Measurements from ENCODE around the gene CDC42EP2.

- TF ChIP-seq, protein P1, sequence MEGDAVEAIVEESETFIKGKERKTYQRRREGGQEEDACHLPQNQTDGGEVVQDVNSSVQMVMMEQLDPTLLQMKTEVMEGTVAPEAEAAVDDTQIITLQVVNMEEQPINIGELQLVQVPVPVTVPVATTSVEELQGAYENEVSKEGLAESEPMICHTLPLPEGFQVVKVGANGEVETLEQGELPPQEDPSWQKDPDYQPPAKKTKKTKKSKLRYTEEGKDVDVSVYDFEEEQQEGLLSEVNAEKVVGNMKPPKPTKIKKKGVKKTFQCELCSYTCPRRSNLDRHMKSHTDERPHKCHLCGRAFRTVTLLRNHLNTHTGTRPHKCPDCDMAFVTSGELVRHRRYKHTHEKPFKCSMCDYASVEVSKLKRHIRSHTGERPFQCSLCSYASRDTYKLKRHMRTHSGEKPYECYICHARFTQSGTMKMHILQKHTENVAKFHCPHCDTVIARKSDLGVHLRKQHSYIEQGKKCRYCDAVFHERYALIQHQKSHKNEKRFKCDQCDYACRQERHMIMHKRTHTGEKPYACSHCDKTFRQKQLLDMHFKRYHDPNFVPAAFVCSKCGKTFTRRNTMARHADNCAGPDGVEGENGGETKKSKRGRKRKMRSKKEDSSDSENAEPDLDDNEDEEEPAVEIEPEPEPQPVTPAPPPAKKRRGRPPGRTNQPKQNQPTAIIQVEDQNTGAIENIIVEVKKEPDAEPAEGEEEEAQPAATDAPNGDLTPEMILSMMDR (IDR thresholded peaks at IDR 0.05; ENCODE audit: insufficient read depth, low read length), result no peak
- TF ChIP-seq POLR2AphosphoS5 (IDR thresholded peaks at IDR 0.05; ENCODE audit: low read depth) (no peak), GABPA (IDR thresholded peaks at IDR 0.05; ENCODE audit: low read depth) (no peak)
Measured at GRCh38 chr11:65355013-65355775, 40.5 kb downstream of the CDC42EP2 start.

All from HL-60 (cell line).